GM23248 (cell line): ENCODE results near the gene GNAQ. TPM values are rescaled to one million over a fixed set of nuclear protein-coding genes. Genes with fewer than 3 reads are reported as not detected.

Source experiments
- DNase-seq: peaks from one replicate; pipeline ENCODE4 v3.0.0-alpha.2; 2015
- H2AFZ ChIP-seq: fragments of 200-600 bp; sonication (generic); 2 replicates; pipeline ENCODE4 v1.6.1; 2016; ENCODE audit warnings: antibody characterized with exemption
- H3F3A ChIP-seq: fragments of 200-600 bp; sonication (generic); 2 replicates; pipeline ENCODE4 v1.6.1; 2016; ENCODE audit warnings: mild to moderate bottlenecking, antibody characterized with exemption, mixed run types; ENCODE audit not compliant: insufficient read depth
- H3K27ac ChIP-seq: fragments of 200-600 bp; sonication (generic); 2 replicates; pipeline ENCODE4 v1.5.1; 2016; ENCODE audit warnings: mild to moderate bottlenecking
- H3K27me3 ChIP-seq: fragments of 200-600 bp; sonication (generic); replicated peaks from 2 replicates; pipeline ENCODE4 v1.6.1; 2016; ENCODE audit warnings: mild to moderate bottlenecking; ENCODE audit not compliant: insufficient read depth
- H3K36me3 ChIP-seq: fragments of 200-600 bp; sonication (generic); 2 replicates; pipeline ENCODE4 v1.6.1; 2016; ENCODE audit warnings: low read depth, mild to moderate bottlenecking
- H3K4me1 ChIP-seq: fragments of 200-600 bp; sonication (generic); 2 replicates; pipeline ENCODE4 v1.6.1; 2016; ENCODE audit warnings: mild to moderate bottlenecking; ENCODE audit not compliant: insufficient read depth
- H3K4me2 ChIP-seq: fragments of 200-600 bp; sonication (generic); one replicate; pipeline ENCODE4 v1.6.1; 2016; ENCODE audit warnings: mild to moderate bottlenecking; ENCODE audit not compliant: unreplicated experiment
- H3K4me3 ChIP-seq: fragments of 200-600 bp; sonication (generic); 2 replicates; pipeline ENCODE4 v1.5.1; 2016; ENCODE audit warnings: mild to moderate bottlenecking
- H3K79me2 ChIP-seq: fragments of 200-600 bp; sonication (generic); 2 replicates; pipeline ENCODE4 v1.6.1; 2016; ENCODE audit warnings: mild to moderate bottlenecking; ENCODE audit not compliant: insufficient read depth
- H3K9ac ChIP-seq: fragments of 200-600 bp; sonication (generic); 2 replicates; pipeline ENCODE4 v1.6.1; 2016; ENCODE audit warnings: mild to moderate bottlenecking
- H3K9me2 ChIP-seq: fragments of 200-600 bp; sonication (generic); 2 replicates; pipeline ENCODE4 v1.6.1; 2016; ENCODE audit warnings: mixed run types, mild to moderate bottlenecking, moderate library complexity; ENCODE audit not compliant: insufficient read depth
- H3K9me3 ChIP-seq: fragments of 200-600 bp; sonication (generic); one replicate; pipeline ENCODE4 v1.6.1; 2017; ENCODE audit warnings: low read depth
- H4K20me1 ChIP-seq: fragments of 200-600 bp; sonication (generic); 2 replicates; pipeline ENCODE4 v1.6.0; 2016; ENCODE audit not compliant: insufficient read depth
- EZH2 ChIP-seq: fragments of 200-600 bp; sonication (generic); IDR thresholded peaks from 2 replicates; pipeline ENCODE4 v1.6.1; 2018; ENCODE audit warnings: antibody characterized with exemption, mild to moderate bottlenecking; ENCODE audit not compliant: insufficient read depth, poor library complexity, severe bottlenecking
- EZH2phosphoT487 ChIP-seq: fragments of 200-600 bp; sonication (generic); IDR thresholded peaks from 2 replicates; pipeline ENCODE4 v1.6.1; 2018; ENCODE audit warnings: antibody characterized with exemption, moderate library complexity, mild to moderate bottlenecking, low read depth; ENCODE audit not compliant: insufficient read depth
- WGBS, 2 experiments: methylation state at CpG; one replicate each; pipeline ENCODE4 v1.1.6; 2015 to 2017; ENCODE audit warnings: low lambda C conversion rate in 2 of 2, low coverage in 1 of 2; ENCODE audit errors: missing lambda C conversion rate in 2 of 2; 5-methylcytosine and 5-hydroxymethylcytosine counted together
- in situ Hi-C: fragments of 300-500 bp; cut with MboI; formaldehyde crosslinking; loops from 2 replicates; pipeline ENCODE4 v1.15.0; 2020
- polyA plus RNA-seq: library from polyadenylated mRNA; unstranded; fragments of >200 nt; fragmentation: Nextera tagmentation; extraction: Ambion mirVana; gene quantifications from 2 replicates; pipeline ENCODE4 v1.2.1, GENCODE V29; 2016
- total RNA-seq: library from RNA; depleted of rRNA; stranded (reverse); fragments of >200 nt; shearing (Covaris generic); gene quantifications from 2 replicates; pipeline ENCODE4 v1.2.3, GENCODE V29; 2014

GNAQ gene
- total and polyA plus RNA-seq, 2 experiments from 2014 or later: 11.5 to 32.7 TPM

DNA sequence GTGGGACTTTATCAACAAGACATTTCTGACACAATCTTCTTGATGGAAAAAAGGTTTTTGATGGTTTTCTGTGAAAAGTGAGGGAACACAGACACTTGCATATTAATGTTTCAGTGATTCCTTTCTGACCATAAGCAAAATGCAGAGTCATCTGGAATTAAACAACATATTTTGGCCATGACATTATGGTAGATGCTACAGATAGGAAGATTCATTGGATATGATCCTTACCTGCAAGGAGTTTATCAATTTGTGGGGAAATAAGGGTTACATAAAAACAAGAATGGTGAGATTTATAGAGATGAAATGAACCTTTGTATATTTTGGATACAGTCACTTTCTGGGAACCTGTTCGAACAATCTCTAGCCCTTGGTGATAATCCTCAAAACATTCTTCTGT lies 228.2 kb downstream of the GNAQ start:
- no peaks in the 10 kb centered on the region for H3K36me3 ChIP-seq
- H3K9ac ChIP-seq: no peak overlapping the region
- WGBS, 2 experiments: 94 to 100% methylated on average over 1 of the region's 1 CpG
- H3K9me3 ChIP-seq: no peaks in the 10 kb centered on the region
- H3K4me2 ChIP-seq: no peak overlapping the region
- H2AFZ ChIP-seq: no peak overlapping the region
- no peak overlapping the region for H3K4me3 ChIP-seq
- DNase-seq: peak; percentile 10
- no peaks in the 10 kb centered on the region for H3K9me2 ChIP-seq
- H3K79me2 ChIP-seq: peaks cover 65% of the 10 kb centered on the region
- H3K4me1 ChIP-seq: peaks cover 32% of the 10 kb centered on the region
- in situ Hi-C loops: no loop called here
- H3F3A ChIP-seq: peaks cover 28% of the 10 kb centered on the region
- no peak overlapping the region for H3K27ac ChIP-seq
- no peak for TF ChIP-seq EZH2phosphoT487
- TF ChIP-seq EZH2: no peak
- H3K27me3 ChIP-seq: no peaks in the 10 kb centered on the region
- H4K20me1 ChIP-seq: no peaks in the 10 kb centered on the region; the same call in 1 of the 2 replicates

DNA sequence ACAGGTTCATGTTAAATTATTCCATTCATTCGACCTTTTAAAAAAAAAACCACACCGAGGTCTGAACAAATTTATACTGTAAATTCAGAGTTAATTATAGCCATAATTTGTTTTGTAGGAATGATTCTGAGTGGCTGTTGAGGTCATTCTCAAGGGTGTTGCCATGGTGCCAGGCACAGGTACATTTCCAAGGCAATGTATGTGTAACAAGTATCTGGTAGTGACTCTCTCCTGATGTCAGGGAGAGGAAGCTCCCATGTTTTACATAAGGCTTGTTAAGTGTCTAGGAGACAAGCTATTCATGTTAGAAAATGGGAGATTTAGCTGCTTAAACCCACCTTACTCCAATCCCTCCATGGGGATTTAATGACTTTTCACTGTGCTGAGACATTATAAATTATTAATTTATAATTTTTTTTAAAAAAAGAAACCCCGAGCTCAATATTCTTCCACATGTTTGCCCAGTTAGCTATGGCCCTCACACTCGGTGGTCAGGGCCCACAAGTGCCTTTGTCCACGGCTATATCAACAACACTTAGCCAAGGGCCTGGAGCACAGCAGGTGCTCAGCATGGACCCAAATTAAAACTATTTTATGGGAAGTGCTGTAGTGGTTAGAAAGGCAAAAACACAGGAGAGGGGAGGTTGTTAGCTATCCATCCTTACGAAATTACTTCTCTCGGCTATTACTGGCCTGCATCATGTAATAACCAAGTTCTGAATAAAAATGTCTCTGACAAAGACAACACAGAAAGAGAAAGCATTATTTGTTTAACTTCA lies 228.9 kb downstream of the GNAQ start:
- Histone ChIP-seq H2AFZ (no peak overlapping the region), H3K9me2 (no peaks in the 10 kb centered on the region), H3K9me3 (no peaks in the 10 kb centered on the region), H4K20me1 (no peaks in the 10 kb centered on the region; the same call in 1 of the 2 replicates), H3K27ac (no peak overlapping the region), H3K36me3 (no peaks in the 10 kb centered on the region), H3K79me2 (peaks cover 72% of the 10 kb centered on the region), H3F3A (peaks cover 20% of the 10 kb centered on the region), H3K4me1 (peaks cover 24% of the 10 kb centered on the region), H3K4me2 (no peak overlapping the region), H3K9ac (no peak overlapping the region), H3K4me3 (no peak overlapping the region), H3K27me3 (no peaks in the 10 kb centered on the region)
- no peak for TF ChIP-seq EZH2
- no peak for TF ChIP-seq EZH2phosphoT487
- WGBS, 2 experiments: 96 to 97% methylated on average over 7 of the region's 7 CpGs
- DNase-seq: no peak
- in situ Hi-C loops: no loop called here

- Histone ChIP-seq H3K79me2 (peaks cover 72% of the 10 kb centered on the region), H3K9me3 (no peaks in the 10 kb centered on the region), H3K4me1 (peaks cover 20% of the 10 kb centered on the region), H3K27me3 (no peaks in the 10 kb centered on the region), H3K36me3 (no peaks in the 10 kb centered on the region), H3K27ac (no peak overlapping the region), H2AFZ (no peak overlapping the region), H3F3A (peaks cover 15% of the 10 kb centered on the region), H3K4me3 (no peak overlapping the region), H3K9ac (no peak overlapping the region), H4K20me1 (no peaks in the 10 kb centered on the region; the same call in 1 of the 2 replicates), H3K4me2 (no peak overlapping the region), H3K9me2 (no peaks in the 10 kb centered on the region)
- no peak for DNase-seq
- TF ChIP-seq EZH2 (no peak), EZH2phosphoT487 (no peak)
- in situ Hi-C loops: no loop called here
- WGBS, 2 experiments: 96 to 98% methylated on average over 3 of the region's 3 CpGs
Measured at GRCh38 chr9:77802064-77802463, 229.5 kb downstream of the GNAQ start.

DNA sequence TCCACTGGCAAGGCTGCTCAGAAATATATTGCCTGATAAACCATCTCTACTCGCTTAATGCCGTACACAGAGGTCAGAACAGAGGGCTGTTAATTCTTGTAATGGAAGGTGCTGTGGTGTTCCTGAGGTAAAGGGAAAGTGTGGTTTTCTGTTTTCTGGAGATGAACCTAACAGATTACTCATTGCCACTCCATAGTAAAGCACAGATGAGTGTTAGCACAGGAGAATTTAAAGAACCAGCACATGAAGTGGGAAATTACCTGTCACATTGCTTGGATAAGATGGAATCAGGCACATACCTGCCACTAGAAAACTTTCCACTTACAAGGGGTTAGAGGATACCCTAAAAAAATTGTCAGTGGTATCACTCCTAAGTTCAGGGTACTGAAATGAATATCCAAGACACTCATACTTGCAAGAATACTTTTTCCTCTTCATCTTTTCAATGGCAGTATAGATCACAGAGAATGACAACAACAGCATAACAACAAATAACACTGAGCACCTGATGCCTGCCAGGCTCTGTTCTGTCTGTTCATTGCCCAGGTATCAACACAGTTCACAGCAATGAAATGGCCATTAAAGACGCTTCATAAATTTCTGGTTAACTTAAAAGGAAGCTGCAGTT lies 230.6 kb downstream of the GNAQ start:
- Histone ChIP-seq H3K4me2 (no peak overlapping the region), H3K4me3 (no peak overlapping the region)

More for the DNA sequence above, 230.6 kb downstream of the GNAQ start:
- TF ChIP-seq EZH2phosphoT487: no peak
- TF ChIP-seq EZH2: no peak
- H3K9me2 ChIP-seq: no peaks in the 10 kb centered on the region
- peaks cover 5% of the 10 kb centered on the region; the same call in 1 of the 2 replicates for H3F3A ChIP-seq
- no peaks in the 10 kb centered on the region for H3K9me3 ChIP-seq
- H2AFZ ChIP-seq: no peak overlapping the region
- in situ Hi-C loops: no loop called here
- no peaks in the 10 kb centered on the region for H3K36me3 ChIP-seq
- 94 to 97% methylated on average over 3 of the region's 3 CpGs for WGBS, 2 experiments
- peaks cover 72% of the 10 kb centered on the region for H3K79me2 ChIP-seq
- H3K4me1 ChIP-seq: peaks cover 11% of the 10 kb centered on the region
- no peaks in the 10 kb centered on the region; the same call in 1 of the 2 replicates for H4K20me1 ChIP-seq
- no peaks in the 10 kb centered on the region for H3K27me3 ChIP-seq
- DNase-seq: no peak
- H3K27ac ChIP-seq: no peak overlapping the region
- no peak overlapping the region for H3K9ac ChIP-seq
